ENCODE measurements around the gene CD177.
A peak's percentile ranks its signal among the peaks of the same experiment; 100 is the strongest.
"Not testable (repeated sequence)": the region's sequence is repeated elsewhere in the genome, so short reads cannot be mapped to it uniquely, and the experiment has no call there.

The CD177 gene

GRCh38 chr19:43344347-43344925 is 9.1 kb upstream of the CD177 start:
- H3K27ac ChIP-seq = not testable (repeated sequence)

GRCh38 chr19:43349813-43350212 is 3.7 kb upstream of the CD177 start:
- H3K27ac ChIP-seq = not testable (repeated sequence)

GRCh38 chr19:43351998-43352746 is 1.3 kb upstream of the CD177 start:
- no peak for TF ChIP-seq CTCF (conservative IDR thresholded peaks at IDR 0.05)
- no peak for TF ChIP-seq ZFX (IDR thresholded peaks at IDR 0.05)
- 0 out of 2 replicates have a peak overlapping the region, but pooled peaks have one; percentile 43 for H3K27ac ChIP-seq

GRCh38 chr19:43354305-43354627 is 780 bp downstream of the CD177 start:
- TF ChIP-seq CTCF (conservative IDR thresholded peaks at IDR 0.05) = no peak
- no peak for TF ChIP-seq ZFX (IDR thresholded peaks at IDR 0.05)
- no peak overlapping the region for H3K27ac ChIP-seq

GRCh38 chr19:43356749-43357148 is 3.3 kb downstream of the CD177 start:
- H3K27ac ChIP-seq = not testable (repeated sequence)

- no peak overlapping the region for H3K27ac ChIP-seq
- TF ChIP-seq CTCF (conservative IDR thresholded peaks at IDR 0.05) = no peak
- no peak for TF ChIP-seq ZFX (IDR thresholded peaks at IDR 0.05)
Measured at GRCh38 chr19:43362179-43362578, 8.7 kb downstream of the CD177 start.

GRCh38 chr19:43362745-43363144 is 9.3 kb downstream of the CD177 start:
- TF ChIP-seq CTCF (conservative IDR thresholded peaks at IDR 0.05) = no peak
- no peak for TF ChIP-seq ZFX (IDR thresholded peaks at IDR 0.05)
- H3K27ac ChIP-seq = no peak overlapping the region

- not testable (repeated sequence) for H3K27ac ChIP-seq
Measured at GRCh38 chr19:43365677-43366076, 12.2 kb downstream of the CD177 start.

- TF ChIP-seq CTCF (conservative IDR thresholded peaks at IDR 0.05) = no peak
- no peak for TF ChIP-seq ZFX (IDR thresholded peaks at IDR 0.05)
- H3K27ac ChIP-seq = no peak overlapping the region
Measured at GRCh38 chr19:43367822-43368221, 14.3 kb downstream of the CD177 start.

GRCh38 chr19:43368897-43369296 is 15.4 kb downstream of the CD177 start:
- H3K27ac ChIP-seq = not testable (repeated sequence)

Data from C4-2B (cell line).